GM12878 (cell line): ENCODE data around the gene CACYBP. TPM values are rescaled to one million over a fixed set of nuclear protein-coding genes. Genes with fewer than 3 reads are reported as not detected.

Experiments
- ATAC-seq: fragments of 200-7000 bp; cut with Tn5 transposase; 3 replicates; pipeline ENCODE4 v1.9.1; 2020; ENCODE audit warnings: mild to moderate bottlenecking, moderate library complexity
- BruUV-seq: library from RNA; stranded (reverse); fragments of 400-500 nt; replicated peaks from 2 replicates; lab custom pipeline; 2021; lab: Mats Ljungman, UMichigan
- CTCF ChIA-PET: fragments of 300-600 bp; sonication (Branson Sonifier 250); formaldehyde crosslinking; extraction: SDS; loops from one replicate; lab custom pipeline; 2021; ENCODE audit warnings: inconsistent platforms; lab: Yijun Ruan, JAX
- POLR2A ChIA-PET: fragments of 350-600 bp; formaldehyde crosslinking; extraction: SDS; loops from one replicate; lab custom pipeline; 2021; ENCODE audit warnings: inconsistent platforms; lab: Charles Lee
- RAD21 ChIA-PET: fragments of 300-600 bp; sonication (Branson Sonifier 250); formaldehyde crosslinking; loops from one replicate; lab custom pipeline; 2023; ENCODE audit warnings: antibody characterized with exemption; ENCODE audit not compliant: unreplicated experiment; lab: Charles Lee
- SMC1A ChIA-PET: fragments of 300-600 bp; sonication (Branson Sonifier 250); formaldehyde crosslinking; loops from one replicate; lab custom pipeline; 2023; ENCODE audit not compliant: unreplicated experiment, uncharacterized antibody; lab: Charles Lee
- DNase-seq: peaks from one replicate; pipeline ENCODE4 v3.0.0-alpha.2; 2011; ENCODE audit warnings: low read depth, low spot score
- FAIRE-seq: peaks from 3 replicates; lab custom pipeline; 2011; peaks lifted over from hg19 to GRCh38; lab: Jason Lieb, UNC
- H2AFZ ChIP-seq: 2 replicates; pipeline ENCODE4 v1.6.0; 2011; ENCODE audit warnings: low read depth, low read length, control low read depth; ENCODE audit not compliant: control insufficient read depth
- H3K27ac ChIP-seq: 2 replicates; pipeline ENCODE4 v1.5.1; 2011; ENCODE audit warnings: control low read depth; ENCODE audit not compliant: control insufficient read depth, insufficient read depth
- H3K27me3 ChIP-seq, 2 experiments: replicated peaks in 1 of 2; 2 replicates each; pipeline versions ENCODE4 v1.6.0 to v1.6.1; 2011; ENCODE audit warnings: low read length in 1 of 2; ENCODE audit not compliant: control insufficient read depth in 2 of 2, insufficient read depth in 2 of 2
- H3K36me3 ChIP-seq, 2 experiments: 2 replicates each; pipeline ENCODE4 v1.5.1; 2011; ENCODE audit warnings: low read length in 1 of 2; ENCODE audit not compliant: control insufficient read depth in 2 of 2, insufficient read depth in 2 of 2
- H3K4me1 ChIP-seq: 2 replicates; pipeline ENCODE4 v1.6.1; 2011; ENCODE audit warnings: mild to moderate bottlenecking, low read length, moderate library complexity, mixed read lengths; ENCODE audit not compliant: control insufficient read depth, insufficient read depth
- H3K4me2 ChIP-seq: 2 replicates; pipeline ENCODE4 v1.6.0; 2011; ENCODE audit warnings: control low read depth; ENCODE audit not compliant: control insufficient read depth, insufficient read depth
- H3K4me3 ChIP-seq: fragments of 200-600 bp; sonication (generic); 2 replicates; pipeline ENCODE4 v1.5.1; 2016
- H3K79me2 ChIP-seq: 2 replicates; pipeline ENCODE4 v1.6.0; 2011; ENCODE audit warnings: low read length; ENCODE audit not compliant: control insufficient read depth, insufficient read depth
- H3K9ac ChIP-seq: 2 replicates; pipeline ENCODE4 v1.8.0; 2011; ENCODE audit warnings: low read length, control low read depth, mixed read lengths; ENCODE audit not compliant: control insufficient read depth, insufficient read depth
- H3K9me3 ChIP-seq: replicated peaks from 3 replicates; pipeline ENCODE4 v1.5.1; 2011; ENCODE audit warnings: mild to moderate bottlenecking, low read length; ENCODE audit not compliant: control insufficient read depth, insufficient read depth
- H4K20me1 ChIP-seq: 2 replicates; pipeline ENCODE4 v1.6.0; 2011; ENCODE audit not compliant: control insufficient read depth, insufficient read depth
- ASH2L ChIP-seq: fragments of 300-600, 200-600 bp; sonication (generic); IDR thresholded peaks from 2 replicates; pipeline ENCODE4 v1.6.1; 2017; ENCODE audit warnings: low read depth, mild to moderate bottlenecking, borderline replicate concordance
- BACH1 ChIP-seq: fragments of 450-650 bp; IDR thresholded peaks from 2 replicates; pipeline ENCODE4 v1.6.1; 2017; ENCODE audit warnings: mild to moderate bottlenecking, borderline replicate concordance
- CREB1 ChIP-seq: IDR thresholded peaks from 2 replicates; pipeline ENCODE4 v1.6.1; 2012; ENCODE audit warnings: low read depth, mild to moderate bottlenecking, inconsistent platforms
- GABPA ChIP-seq: IDR thresholded peaks from 2 replicates; pipeline ENCODE4 v1.6.1; 2014; ENCODE audit warnings: antibody characterized with exemption, low read depth, mild to moderate bottlenecking, inconsistent platforms
- JUND ChIP-seq: IDR thresholded peaks from 2 replicates; pipeline ENCODE4 v1.6.1; 2012; ENCODE audit warnings: low read depth, mild to moderate bottlenecking, low read length, improper control_type of control experiment, moderate library complexity
- ZNF384 ChIP-seq: IDR thresholded peaks from 2 replicates; pipeline ENCODE4 v1.6.1; 2012; ENCODE audit warnings: low read depth, mild to moderate bottlenecking, low read length, improper control_type of control experiment, borderline replicate concordance
- whole genome bisulfite sequencing: methylation state at CpG from one replicate; pipeline ENCODE4 v1.1.6; 2016; ENCODE audit warnings: low lambda C conversion rate; ENCODE audit not compliant: insufficient replicate concordance, insufficient coverage; ENCODE audit errors: missing lambda C conversion rate; 5-methylcytosine and 5-hydroxymethylcytosine counted together
- in situ Hi-C: fragments of 300-500 bp; cut with MboI; formaldehyde crosslinking; loops from 9 replicates; pipeline ENCODE4 v1.14.3; 2018; ENCODE audit warnings: mixed read lengths
- intact Hi-C: fragments of 100-400 bp; cut with micrococcal nuclease; formaldehyde crosslinking; loops from one replicate; pipeline ENCODE4 v1.14.2; 2022; ENCODE audit not compliant: unreplicated experiment
- polyA plus RNA-seq, 11 experiments: library from polyadenylated mRNA; depleted of rRNA in 4 of 11; unstranded in 6 of 11; stranded (reverse) in 5 of 11; fragments of >200 nt; fragmentation: Nextera tagmentation in 4 of 11; fragmentation: Illumina TruSeq in 1 of 11; extraction: Ambion mirVana in 4 of 11; extraction: Trizol in 1 of 11; gene quantifications; 1 replicate in 1 of 11; 2 replicates in 10 of 11; pipeline versions ENCODE4 v1.2.1 to v1.2.3, GENCODE V29; 2011 to 2016; ENCODE audit warnings: inconsistent platforms in 2 of 11, missing spikeins in 2 of 11, low read depth in 1 of 11
- total RNA-seq, 4 experiments: library from RNA; depleted of rRNA in 3 of 4; stranded (reverse); fragments of >200 nt in 3 of 4; fragmentation: Illumina TruSeq in 1 of 4; extraction: Trizol in 1 of 4; gene quantifications; 2 replicates each; pipeline versions ENCODE4 v1.2.1 to v1.2.3, GENCODE V29; 2013 to 2021
- TF ChIP-seq, protein P1 (sequence below), 3 experiments: IDR thresholded peaks in 2 of 3; conservative IDR thresholded peaks in 1 of 3; 2 replicates each; pipeline ENCODE4 v1.5.1; 2011; ENCODE audit warnings: low read depth in 3 of 3, low read length in 3 of 3, mild to moderate bottlenecking in 3 of 3, control low read depth in 2 of 3, moderate library complexity in 2 of 3, inconsistent platforms in 1 of 3, mixed read lengths in 1 of 3; ENCODE audit not compliant: control insufficient read depth in 2 of 3, insufficient read depth in 1 of 3; ENCODE audit errors: extremely low read depth in 1 of 3
- TF ChIP-seq, protein P2 (sequence below): fragments of 450-650 bp; formaldehyde crosslinking; IDR thresholded peaks from 2 replicates; pipeline ENCODE4 v1.5.0; 2022; ENCODE audit warnings: mild to moderate bottlenecking, missing genetic modification characterization
- TF ChIP-seq, protein P3 (sequence below): fragments of 450-650 bp; conservative IDR thresholded peaks from 2 replicates; pipeline ENCODE4 v1.6.1; 2017; ENCODE audit warnings: mild to moderate bottlenecking, moderate library complexity
- TF ChIP-seq, protein P4 (sequence below): fragments of 450-650 bp; IDR thresholded peaks from 2 replicates; pipeline ENCODE4 v1.6.1; 2018; ENCODE audit warnings: mild to moderate bottlenecking, low read depth, moderate library complexity; ENCODE audit not compliant: partially characterized antibody
- TF ChIP-seq, protein P5 (sequence below): IDR thresholded peaks from 2 replicates; pipeline ENCODE4 v1.6.1; 2012; ENCODE audit warnings: low read depth, low read length, improper control_type of control experiment

The CACYBP gene
- total and polyA plus RNA-seq, 10 of the 15 experiments (the other 5 are each of a cell fraction or from before 2014, with no cell fraction given) = 77.7 to 488 (median 218) TPM

DNA sequence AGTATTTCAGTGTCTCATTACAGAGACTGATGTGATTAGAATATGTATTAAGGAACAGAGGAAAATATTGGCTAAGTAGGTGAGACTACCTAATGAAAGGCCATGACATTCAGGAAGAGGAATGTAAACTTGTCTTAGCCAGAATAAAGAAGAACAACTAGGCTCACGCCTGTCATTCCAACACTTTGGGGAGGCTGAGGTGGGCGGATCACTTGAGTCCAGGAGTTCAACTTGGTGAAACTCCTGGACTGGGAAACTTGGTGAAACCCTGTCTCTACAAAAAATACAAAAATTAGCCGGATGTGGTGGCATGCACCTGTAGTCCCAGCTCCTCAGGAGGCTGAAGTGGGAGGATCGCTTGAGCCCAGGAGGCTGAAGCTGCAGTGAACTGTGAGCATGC is 14.8 kb upstream of the CACYBP start:
- WGBS = 96% methylated on average over 4 of the region's 4 CpGs
- ATAC-seq (no peak), FAIRE-seq (no peak), DNase-seq (no peak)
- ChIA-PET SMC1A (interaction anchor here (1.4 to 10.8 kb wide), 5 partner anchors 9 to 108 kb away, joined by 5 to 89 read pairs (median 9); partner anchors contain the start of gene CACYBP), CTCF (interaction anchor here (1.0 to 6.4 kb wide), 9 partner anchors 12 to 218 kb away, joined by 3 to 54 read pairs (median 6); partner anchors contain the start of gene CACYBP), RAD21 (interaction anchor here (1.4 to 3.1 kb wide), 4 partner anchors 10 to 214 kb away, joined by 4 to 14 read pairs (median 11); no protein-coding TSS in a partner anchor), POLR2A (interaction anchor here (1.2 to 1.3 kb wide), 2 partner anchors 26 to 188 kb away, joined by 3 read pairs; no protein-coding TSS in a partner anchor)
- Histone ChIP-seq H3K79me2 (no peaks in the 10 kb centered on the region), H2AFZ (no peak overlapping the region), H3K27ac (no peak overlapping the region), H3K9me3 (peaks cover 9% of the 10 kb centered on the region), H3K36me3 (peaks cover 2 to 9% of the 10 kb centered on the region in 2 experiments; a peak in 3 of 4 replicates), H3K4me2 (no peak overlapping the region), H3K4me1 (peaks cover 16% of the 10 kb centered on the region), H3K27me3 (no peaks in the 10 kb centered on the region), H3K9ac (no peak overlapping the region), H4K20me1 (no peaks in the 10 kb centered on the region), H3K4me3 (no peak overlapping the region)
- intact Hi-C loops = no loop called here
- no TSS peak for BruUV-seq
- in situ Hi-C loops = no loop called here
- TF ChIP-seq, protein P1, sequence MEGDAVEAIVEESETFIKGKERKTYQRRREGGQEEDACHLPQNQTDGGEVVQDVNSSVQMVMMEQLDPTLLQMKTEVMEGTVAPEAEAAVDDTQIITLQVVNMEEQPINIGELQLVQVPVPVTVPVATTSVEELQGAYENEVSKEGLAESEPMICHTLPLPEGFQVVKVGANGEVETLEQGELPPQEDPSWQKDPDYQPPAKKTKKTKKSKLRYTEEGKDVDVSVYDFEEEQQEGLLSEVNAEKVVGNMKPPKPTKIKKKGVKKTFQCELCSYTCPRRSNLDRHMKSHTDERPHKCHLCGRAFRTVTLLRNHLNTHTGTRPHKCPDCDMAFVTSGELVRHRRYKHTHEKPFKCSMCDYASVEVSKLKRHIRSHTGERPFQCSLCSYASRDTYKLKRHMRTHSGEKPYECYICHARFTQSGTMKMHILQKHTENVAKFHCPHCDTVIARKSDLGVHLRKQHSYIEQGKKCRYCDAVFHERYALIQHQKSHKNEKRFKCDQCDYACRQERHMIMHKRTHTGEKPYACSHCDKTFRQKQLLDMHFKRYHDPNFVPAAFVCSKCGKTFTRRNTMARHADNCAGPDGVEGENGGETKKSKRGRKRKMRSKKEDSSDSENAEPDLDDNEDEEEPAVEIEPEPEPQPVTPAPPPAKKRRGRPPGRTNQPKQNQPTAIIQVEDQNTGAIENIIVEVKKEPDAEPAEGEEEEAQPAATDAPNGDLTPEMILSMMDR (IDR thresholded peaks at IDR 0.05 in 2 of 3, conservative IDR thresholded peaks at IDR 0.05 in 1 of 3; ENCODE audit: control insufficient read depth in 2 of 3, extremely low read depth in 1 of 3, insufficient read depth in 1 of 3, low read depth in 3 of 3, low read length in 3 of 3) = no peak
- TF ChIP-seq ASH2L (no peak), JUND (no peak), GABPA (no peak), ZNF384 (no peak), BACH1 (no peak), CREB1 (no peak)
- TF ChIP-seq, protein P2, sequence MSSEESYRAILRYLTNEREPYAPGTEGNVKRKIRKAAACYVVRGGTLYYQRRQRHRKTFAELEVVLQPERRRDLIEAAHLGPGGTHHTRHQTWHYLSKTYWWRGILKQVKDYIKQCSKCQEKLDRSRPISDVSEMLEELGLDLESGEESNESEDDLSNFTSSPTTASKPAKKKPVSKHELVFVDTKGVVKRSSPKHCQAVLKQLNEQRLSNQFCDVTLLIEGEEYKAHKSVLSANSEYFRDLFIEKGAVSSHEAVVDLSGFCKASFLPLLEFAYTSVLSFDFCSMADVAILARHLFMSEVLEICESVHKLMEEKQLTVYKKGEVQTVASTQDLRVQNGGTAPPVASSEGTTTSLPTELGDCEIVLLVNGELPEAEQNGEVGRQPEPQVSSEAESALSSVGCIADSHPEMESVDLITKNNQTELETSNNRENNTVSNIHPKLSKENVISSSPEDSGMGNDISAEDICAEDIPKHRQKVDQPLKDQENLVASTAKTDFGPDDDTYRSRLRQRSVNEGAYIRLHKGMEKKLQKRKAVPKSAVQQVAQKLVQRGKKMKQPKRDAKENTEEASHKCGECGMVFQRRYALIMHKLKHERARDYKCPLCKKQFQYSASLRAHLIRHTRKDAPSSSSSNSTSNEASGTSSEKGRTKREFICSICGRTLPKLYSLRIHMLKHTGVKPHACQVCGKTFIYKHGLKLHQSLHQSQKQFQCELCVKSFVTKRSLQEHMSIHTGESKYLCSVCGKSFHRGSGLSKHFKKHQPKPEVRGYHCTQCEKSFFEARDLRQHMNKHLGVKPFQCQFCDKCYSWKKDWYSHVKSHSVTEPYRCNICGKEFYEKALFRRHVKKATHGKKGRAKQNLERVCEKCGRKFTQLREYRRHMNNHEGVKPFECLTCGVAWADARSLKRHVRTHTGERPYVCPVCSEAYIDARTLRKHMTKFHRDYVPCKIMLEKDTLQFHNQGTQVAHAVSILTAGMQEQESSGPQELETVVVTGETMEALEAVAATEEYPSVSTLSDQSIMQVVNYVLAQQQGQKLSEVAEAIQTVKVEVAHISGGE (CRISPR knock-in tag) = no peak
- TF ChIP-seq, protein P3, sequence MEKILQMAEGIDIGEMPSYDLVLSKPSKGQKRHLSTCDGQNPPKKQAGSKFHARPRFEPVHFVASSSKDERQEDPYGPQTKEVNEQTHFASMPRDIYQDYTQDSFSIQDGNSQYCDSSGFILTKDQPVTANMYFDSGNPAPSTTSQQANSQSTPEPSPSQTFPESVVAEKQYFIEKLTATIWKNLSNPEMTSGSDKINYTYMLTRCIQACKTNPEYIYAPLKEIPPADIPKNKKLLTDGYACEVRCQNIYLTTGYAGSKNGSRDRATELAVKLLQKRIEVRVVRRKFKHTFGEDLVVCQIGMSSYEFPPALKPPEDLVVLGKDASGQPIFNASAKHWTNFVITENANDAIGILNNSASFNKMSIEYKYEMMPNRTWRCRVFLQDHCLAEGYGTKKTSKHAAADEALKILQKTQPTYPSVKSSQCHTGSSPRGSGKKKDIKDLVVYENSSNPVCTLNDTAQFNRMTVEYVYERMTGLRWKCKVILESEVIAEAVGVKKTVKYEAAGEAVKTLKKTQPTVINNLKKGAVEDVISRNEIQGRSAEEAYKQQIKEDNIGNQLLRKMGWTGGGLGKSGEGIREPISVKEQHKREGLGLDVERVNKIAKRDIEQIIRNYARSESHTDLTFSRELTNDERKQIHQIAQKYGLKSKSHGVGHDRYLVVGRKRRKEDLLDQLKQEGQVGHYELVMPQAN = no peak
- TF ChIP-seq, protein P4, sequence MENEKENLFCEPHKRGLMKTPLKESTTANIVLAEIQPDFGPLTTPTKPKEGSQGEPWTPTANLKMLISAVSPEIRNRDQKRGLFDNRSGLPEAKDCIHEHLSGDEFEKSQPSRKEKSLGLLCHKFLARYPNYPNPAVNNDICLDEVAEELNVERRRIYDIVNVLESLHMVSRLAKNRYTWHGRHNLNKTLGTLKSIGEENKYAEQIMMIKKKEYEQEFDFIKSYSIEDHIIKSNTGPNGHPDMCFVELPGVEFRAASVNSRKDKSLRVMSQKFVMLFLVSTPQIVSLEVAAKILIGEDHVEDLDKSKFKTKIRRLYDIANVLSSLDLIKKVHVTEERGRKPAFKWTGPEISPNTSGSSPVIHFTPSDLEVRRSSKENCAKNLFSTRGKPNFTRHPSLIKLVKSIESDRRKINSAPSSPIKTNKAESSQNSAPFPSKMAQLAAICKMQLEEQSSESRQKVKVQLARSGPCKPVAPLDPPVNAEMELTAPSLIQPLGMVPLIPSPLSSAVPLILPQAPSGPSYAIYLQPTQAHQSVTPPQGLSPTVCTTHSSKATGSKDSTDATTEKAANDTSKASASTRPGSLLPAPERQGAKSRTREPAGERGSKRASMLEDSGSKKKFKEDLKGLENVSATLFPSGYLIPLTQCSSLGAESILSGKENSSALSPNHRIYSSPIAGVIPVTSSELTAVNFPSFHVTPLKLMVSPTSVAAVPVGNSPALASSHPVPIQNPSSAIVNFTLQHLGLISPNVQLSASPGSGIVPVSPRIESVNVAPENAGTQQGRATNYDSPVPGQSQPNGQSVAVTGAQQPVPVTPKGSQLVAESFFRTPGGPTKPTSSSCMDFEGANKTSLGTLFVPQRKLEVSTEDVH = no peak
- TF ChIP-seq, protein P5, sequence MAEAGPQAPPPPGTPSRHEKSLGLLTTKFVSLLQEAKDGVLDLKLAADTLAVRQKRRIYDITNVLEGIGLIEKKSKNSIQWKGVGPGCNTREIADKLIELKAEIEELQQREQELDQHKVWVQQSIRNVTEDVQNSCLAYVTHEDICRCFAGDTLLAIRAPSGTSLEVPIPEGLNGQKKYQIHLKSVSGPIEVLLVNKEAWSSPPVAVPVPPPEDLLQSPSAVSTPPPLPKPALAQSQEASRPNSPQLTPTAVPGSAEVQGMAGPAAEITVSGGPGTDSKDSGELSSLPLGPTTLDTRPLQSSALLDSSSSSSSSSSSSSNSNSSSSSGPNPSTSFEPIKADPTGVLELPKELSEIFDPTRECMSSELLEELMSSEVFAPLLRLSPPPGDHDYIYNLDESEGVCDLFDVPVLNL = no peak
